Measurements from ENCODE around the gene HOXA3.

DNA sequence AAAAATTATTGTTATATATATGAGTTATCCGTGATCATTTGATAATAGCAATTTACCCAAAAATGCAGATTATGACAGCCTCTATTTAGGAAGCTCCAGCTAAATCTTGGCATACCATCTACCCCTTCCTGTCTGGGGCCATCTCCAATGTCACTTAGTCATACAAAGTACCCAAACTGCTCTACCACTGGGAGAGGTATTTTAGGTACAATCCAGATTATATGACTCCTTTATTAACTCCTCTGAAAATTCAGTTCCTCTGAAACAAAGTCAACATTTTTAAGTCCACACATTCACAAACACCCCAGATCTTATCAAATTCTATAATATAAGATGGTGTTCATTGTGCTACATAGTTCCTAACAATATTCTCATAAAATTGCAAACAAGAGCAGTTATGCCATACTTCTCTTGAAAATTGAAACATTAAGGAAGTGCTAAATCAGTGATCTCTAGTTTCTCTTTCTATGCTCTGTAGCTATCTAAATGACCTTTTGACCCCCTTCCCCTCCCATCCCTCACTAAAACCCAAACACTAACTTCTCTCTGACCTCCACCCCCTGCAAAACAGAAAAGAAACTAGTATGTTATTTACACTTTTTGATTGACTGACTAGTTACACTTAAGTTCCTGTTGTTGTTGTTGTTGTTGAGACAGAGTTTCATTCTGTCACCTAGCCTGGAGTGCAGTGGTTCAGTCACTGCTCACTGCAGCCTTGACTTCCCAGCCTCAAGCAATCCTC is 73.0 kb downstream of the HOXA3 start:
- TF ChIP-seq, protein P1, sequence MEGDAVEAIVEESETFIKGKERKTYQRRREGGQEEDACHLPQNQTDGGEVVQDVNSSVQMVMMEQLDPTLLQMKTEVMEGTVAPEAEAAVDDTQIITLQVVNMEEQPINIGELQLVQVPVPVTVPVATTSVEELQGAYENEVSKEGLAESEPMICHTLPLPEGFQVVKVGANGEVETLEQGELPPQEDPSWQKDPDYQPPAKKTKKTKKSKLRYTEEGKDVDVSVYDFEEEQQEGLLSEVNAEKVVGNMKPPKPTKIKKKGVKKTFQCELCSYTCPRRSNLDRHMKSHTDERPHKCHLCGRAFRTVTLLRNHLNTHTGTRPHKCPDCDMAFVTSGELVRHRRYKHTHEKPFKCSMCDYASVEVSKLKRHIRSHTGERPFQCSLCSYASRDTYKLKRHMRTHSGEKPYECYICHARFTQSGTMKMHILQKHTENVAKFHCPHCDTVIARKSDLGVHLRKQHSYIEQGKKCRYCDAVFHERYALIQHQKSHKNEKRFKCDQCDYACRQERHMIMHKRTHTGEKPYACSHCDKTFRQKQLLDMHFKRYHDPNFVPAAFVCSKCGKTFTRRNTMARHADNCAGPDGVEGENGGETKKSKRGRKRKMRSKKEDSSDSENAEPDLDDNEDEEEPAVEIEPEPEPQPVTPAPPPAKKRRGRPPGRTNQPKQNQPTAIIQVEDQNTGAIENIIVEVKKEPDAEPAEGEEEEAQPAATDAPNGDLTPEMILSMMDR (IDR thresholded peaks at IDR 0.05) = no peak
- TF ChIP-seq POLR2AphosphoS5 (IDR thresholded peaks at IDR 0.05; ENCODE audit: low read depth, low read length) (no peak), TCF7L2 (IDR thresholded peaks at IDR 0.05; ENCODE audit: low read depth, low read length) (no peak), SIN3A (IDR thresholded peaks at IDR 0.05; ENCODE audit: borderline replicate concordance, insufficient read depth, low read depth, low read length) (no peak)
- TF ChIP-seq, protein P2, sequence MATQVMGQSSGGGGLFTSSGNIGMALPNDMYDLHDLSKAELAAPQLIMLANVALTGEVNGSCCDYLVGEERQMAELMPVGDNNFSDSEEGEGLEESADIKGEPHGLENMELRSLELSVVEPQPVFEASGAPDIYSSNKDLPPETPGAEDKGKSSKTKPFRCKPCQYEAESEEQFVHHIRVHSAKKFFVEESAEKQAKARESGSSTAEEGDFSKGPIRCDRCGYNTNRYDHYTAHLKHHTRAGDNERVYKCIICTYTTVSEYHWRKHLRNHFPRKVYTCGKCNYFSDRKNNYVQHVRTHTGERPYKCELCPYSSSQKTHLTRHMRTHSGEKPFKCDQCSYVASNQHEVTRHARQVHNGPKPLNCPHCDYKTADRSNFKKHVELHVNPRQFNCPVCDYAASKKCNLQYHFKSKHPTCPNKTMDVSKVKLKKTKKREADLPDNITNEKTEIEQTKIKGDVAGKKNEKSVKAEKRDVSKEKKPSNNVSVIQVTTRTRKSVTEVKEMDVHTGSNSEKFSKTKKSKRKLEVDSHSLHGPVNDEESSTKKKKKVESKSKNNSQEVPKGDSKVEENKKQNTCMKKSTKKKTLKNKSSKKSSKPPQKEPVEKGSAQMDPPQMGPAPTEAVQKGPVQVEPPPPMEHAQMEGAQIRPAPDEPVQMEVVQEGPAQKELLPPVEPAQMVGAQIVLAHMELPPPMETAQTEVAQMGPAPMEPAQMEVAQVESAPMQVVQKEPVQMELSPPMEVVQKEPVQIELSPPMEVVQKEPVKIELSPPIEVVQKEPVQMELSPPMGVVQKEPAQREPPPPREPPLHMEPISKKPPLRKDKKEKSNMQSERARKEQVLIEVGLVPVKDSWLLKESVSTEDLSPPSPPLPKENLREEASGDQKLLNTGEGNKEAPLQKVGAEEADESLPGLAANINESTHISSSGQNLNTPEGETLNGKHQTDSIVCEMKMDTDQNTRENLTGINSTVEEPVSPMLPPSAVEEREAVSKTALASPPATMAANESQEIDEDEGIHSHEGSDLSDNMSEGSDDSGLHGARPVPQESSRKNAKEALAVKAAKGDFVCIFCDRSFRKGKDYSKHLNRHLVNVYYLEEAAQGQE (IDR thresholded peaks at IDR 0.05; ENCODE audit: insufficient read depth in 1 of 2, low read depth in 2 of 2, low read length in 1 of 2) = no peak
